SK-N-MC (cell line): ENCODE measurements around the gene LMTK2.

ENCODE experiments used
- EZH2 ChIP-seq: fragments of 200-600 bp; sonication (generic); IDR thresholded peaks from one replicate; pipeline ENCODE4 v1.6.1; 2017; ENCODE audit warnings: antibody characterized with exemption
- POLR2AphosphoS5 ChIP-seq: IDR thresholded peaks from 2 replicates; pipeline ENCODE4 v1.6.1; 2012; ENCODE audit warnings: mild to moderate bottlenecking, low read depth, low read length, borderline replicate concordance

DNA sequence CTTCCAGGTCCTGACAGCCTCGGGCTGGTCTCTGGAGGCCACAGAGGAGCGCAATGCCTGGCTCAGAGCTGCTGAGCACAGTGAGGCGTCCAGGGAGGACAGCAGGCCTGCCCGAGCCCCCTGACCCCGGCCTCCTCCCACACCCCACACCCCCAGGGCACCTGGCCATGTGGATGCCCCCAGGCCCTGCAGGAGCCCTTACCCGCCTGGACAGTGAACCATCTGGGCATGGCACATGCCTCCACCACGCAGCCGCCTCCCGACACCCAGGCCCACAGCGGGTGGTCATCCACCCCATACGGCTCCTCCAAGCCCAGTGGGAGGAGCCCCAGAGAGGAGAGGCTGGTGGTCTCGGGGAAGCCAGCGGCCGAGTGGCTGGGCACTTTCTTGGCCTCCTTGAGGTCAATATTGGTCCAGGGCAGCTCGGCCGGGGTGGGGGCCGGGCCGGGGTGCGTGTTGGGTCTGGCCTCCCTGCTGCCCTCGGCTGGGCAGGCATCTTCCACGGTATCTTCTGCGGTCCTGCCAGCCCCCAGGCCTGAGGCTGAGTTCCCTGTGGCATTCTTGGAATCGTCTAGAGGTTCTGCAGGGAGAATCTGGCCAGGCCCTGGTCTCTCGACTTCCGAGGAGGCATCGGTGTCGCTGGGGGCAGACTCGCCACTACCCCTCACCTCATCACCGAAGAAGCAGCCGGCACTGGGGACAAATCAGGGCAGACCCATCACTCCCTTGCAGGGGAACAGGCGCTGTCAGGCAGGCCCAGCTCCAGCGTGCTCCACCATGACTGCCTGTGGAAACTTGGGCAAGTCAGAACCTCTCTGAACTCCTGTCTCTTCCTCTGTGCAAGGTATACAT lies 126.8 kb downstream of the LMTK2 start:
- TF ChIP-seq POLR2AphosphoS5 (no peak), EZH2 (no peak)
